PC-9 (cell line): Measurements from ENCODE around the gene HSPA8.

Source experiments
- EZH2 ChIP-seq: fragments of 200-600 bp; sonication (generic); IDR thresholded peaks from 2 replicates; pipeline ENCODE4 v1.8.0; 2017; ENCODE audit warnings: antibody characterized with exemption, low read depth
- TF ChIP-seq, protein P1 (sequence below): fragments of 200-600 bp; sonication (generic); conservative IDR thresholded peaks from 2 replicates; pipeline ENCODE4 v1.6.1; 2017; ENCODE audit warnings: mixed run types, antibody characterized with exemption, mild to moderate bottlenecking, moderate library complexity

DNA sequence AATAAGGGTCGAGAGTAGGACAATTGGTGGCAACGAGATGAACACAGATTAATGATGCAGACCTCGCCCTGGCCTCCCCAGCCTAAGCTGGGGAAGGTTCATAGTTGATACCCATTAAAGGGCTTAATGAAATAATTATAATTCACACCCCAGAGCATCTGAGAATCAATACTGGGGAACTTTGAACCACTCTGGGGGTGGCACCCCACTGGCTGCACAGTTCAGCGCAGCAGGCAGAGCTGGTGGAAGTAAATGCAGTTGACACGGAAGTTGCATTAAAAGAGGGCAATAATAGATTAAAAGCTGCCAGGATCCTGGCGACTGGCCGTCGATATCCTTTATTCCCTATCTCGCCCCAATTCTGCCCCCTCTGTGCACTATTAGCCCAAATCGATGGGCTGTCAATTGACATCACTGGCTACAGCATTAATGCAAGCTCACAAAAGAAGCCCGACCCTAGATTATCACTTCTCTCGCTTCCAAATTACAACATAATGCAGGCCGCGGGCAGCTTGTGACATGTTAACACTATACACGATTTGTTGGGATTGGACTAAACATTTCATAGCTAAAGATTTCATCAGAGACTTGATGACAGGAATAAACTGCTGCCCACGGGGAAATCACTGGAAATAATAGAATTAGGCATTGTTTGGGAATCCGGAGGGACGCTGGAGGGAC is 14.5 kb downstream of the HSPA8 start:
- TF ChIP-seq EZH2, result no peak
- TF ChIP-seq, protein P1, sequence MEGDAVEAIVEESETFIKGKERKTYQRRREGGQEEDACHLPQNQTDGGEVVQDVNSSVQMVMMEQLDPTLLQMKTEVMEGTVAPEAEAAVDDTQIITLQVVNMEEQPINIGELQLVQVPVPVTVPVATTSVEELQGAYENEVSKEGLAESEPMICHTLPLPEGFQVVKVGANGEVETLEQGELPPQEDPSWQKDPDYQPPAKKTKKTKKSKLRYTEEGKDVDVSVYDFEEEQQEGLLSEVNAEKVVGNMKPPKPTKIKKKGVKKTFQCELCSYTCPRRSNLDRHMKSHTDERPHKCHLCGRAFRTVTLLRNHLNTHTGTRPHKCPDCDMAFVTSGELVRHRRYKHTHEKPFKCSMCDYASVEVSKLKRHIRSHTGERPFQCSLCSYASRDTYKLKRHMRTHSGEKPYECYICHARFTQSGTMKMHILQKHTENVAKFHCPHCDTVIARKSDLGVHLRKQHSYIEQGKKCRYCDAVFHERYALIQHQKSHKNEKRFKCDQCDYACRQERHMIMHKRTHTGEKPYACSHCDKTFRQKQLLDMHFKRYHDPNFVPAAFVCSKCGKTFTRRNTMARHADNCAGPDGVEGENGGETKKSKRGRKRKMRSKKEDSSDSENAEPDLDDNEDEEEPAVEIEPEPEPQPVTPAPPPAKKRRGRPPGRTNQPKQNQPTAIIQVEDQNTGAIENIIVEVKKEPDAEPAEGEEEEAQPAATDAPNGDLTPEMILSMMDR, result no peak
